WTC11 (cell line): ENCODE results near the gene INKA2. TPM values are rescaled to one million over a fixed set of nuclear protein-coding genes. Genes with fewer than 3 reads are reported as not detected.

Source experiments
- ATAC-seq: fragments of 200-7000 bp; cut with Tn5 transposase; 2 replicates; pipeline ENCODE4 v1.10.0; 2021; ENCODE audit warnings: mild to moderate bottlenecking, moderate library complexity
- CTCF ChIA-PET: fragments of 300-600 bp; sonication (Branson Sonifier 250); formaldehyde crosslinking; loops from one replicate; lab custom pipeline; 2021; ENCODE audit warnings: antibody characterized with exemption; lab: Charles Lee
- POLR2A ChIA-PET: fragments of 350-600 bp; sonication (Branson Sonifier 250); formaldehyde crosslinking; loops from one replicate; lab custom pipeline; 2021; ENCODE audit warnings: antibody characterized with exemption; lab: Charles Lee
- DNase-seq: peaks from one replicate; pipeline ENCODE4 v3.0.0; 2021; ENCODE audit warnings: low spot score
- H3K27ac Mint-ChIP-seq: 2 replicates; pipeline ENCODE4 v1.8.0; 2021; ENCODE audit warnings: mixed read lengths
- H3K27me3 Mint-ChIP-seq: 2 replicates; pipeline ENCODE4 v1.8.0; 2021; ENCODE audit warnings: low read depth, mild to moderate bottlenecking, moderate library complexity, mixed read lengths
- H3K36me3 Mint-ChIP-seq: 2 replicates; pipeline ENCODE4 v1.8.0; 2021; ENCODE audit warnings: mixed read lengths
- H3K4me1 Mint-ChIP-seq: 2 replicates; pipeline ENCODE4 v1.8.0; 2022; ENCODE audit warnings: mixed read lengths
- H3K4me3 Mint-ChIP-seq: 2 replicates; pipeline ENCODE4 v1.8.0; 2021; ENCODE audit warnings: mild to moderate bottlenecking, moderate library complexity, mixed read lengths
- H3K9me3 Mint-ChIP-seq: 2 replicates; pipeline ENCODE4 v1.8.0; 2021; ENCODE audit warnings: mixed read lengths
- AFF4 ChIP-seq: sonication (generic); formaldehyde crosslinking; IDR thresholded peaks from 2 replicates; pipeline ENCODE4 v1.8.1; 2023; ENCODE audit warnings: mild to moderate bottlenecking, missing genetic modification reagents, borderline replicate concordance
- ATF2 ChIP-seq: sonication (generic); formaldehyde crosslinking; IDR thresholded peaks from 2 replicates; pipeline ENCODE4 v1.8.1; 2022; ENCODE audit warnings: low read depth, missing genetic modification reagents, borderline replicate concordance
- ATF3 ChIP-seq: sonication (generic); formaldehyde crosslinking; conservative IDR thresholded peaks from 2 replicates; pipeline ENCODE4 v1.8.1; 2022; ENCODE audit warnings: mild to moderate bottlenecking, missing genetic modification reagents
- ATF6 ChIP-seq: sonication (generic); formaldehyde crosslinking; IDR thresholded peaks from 2 replicates; pipeline ENCODE4 v1.8.1; 2023; ENCODE audit warnings: mild to moderate bottlenecking, missing genetic modification reagents
- CBFB ChIP-seq: sonication (generic); formaldehyde crosslinking; IDR thresholded peaks from 2 replicates; pipeline ENCODE4 v1.8.1; 2022; ENCODE audit warnings: mild to moderate bottlenecking, low read depth, missing genetic modification reagents
- CREM ChIP-seq: sonication (generic); formaldehyde crosslinking; IDR thresholded peaks from 2 replicates; pipeline ENCODE4 v1.8.1; 2022; ENCODE audit warnings: mild to moderate bottlenecking, missing genetic modification reagents, moderate library complexity
- E2F5 ChIP-seq: sonication (generic); formaldehyde crosslinking; IDR thresholded peaks from 2 replicates; pipeline ENCODE4 v1.8.1; 2022; ENCODE audit warnings: mild to moderate bottlenecking, moderate library complexity, missing genetic modification reagents
- ERG ChIP-seq: fragments of 250-450 bp; sonication (Bioruptor Pico); IDR thresholded peaks from 2 replicates; pipeline ENCODE4 v1.8.0; 2021; ENCODE audit warnings: mild to moderate bottlenecking
- FOXJ3 ChIP-seq: sonication (generic); formaldehyde crosslinking; IDR thresholded peaks from 2 replicates; pipeline ENCODE4 v1.9.0; 2021; ENCODE audit warnings: missing genetic modification reagents, mild to moderate bottlenecking, borderline replicate concordance
- GTF2I ChIP-seq: fragments of 250-450 bp; sonication (Bioruptor Pico); conservative IDR thresholded peaks from 2 replicates; pipeline ENCODE4 v1.4.0; 2021; ENCODE audit warnings: mild to moderate bottlenecking
- IRF2 ChIP-seq: sonication (generic); formaldehyde crosslinking; IDR thresholded peaks from 2 replicates; pipeline ENCODE4 v1.8.0; 2022; ENCODE audit warnings: low read depth, missing genetic modification reagents, borderline replicate concordance
- MXD4 ChIP-seq: fragments of 250-450 bp; sonication (Bioruptor Pico); IDR thresholded peaks from 2 replicates; pipeline ENCODE4 v1.8.0; 2021; ENCODE audit warnings: mild to moderate bottlenecking, moderate library complexity, borderline replicate concordance
- NFE2L1 ChIP-seq: sonication (generic); formaldehyde crosslinking; IDR thresholded peaks from 2 replicates; pipeline ENCODE4 v1.8.1; 2023; ENCODE audit warnings: missing genetic modification reagents
- OVOL2 ChIP-seq: fragments of 250-450 bp; sonication (Bioruptor Pico); IDR thresholded peaks from 2 replicates; pipeline ENCODE4 v1.9.0; 2021; ENCODE audit warnings: mild to moderate bottlenecking, borderline replicate concordance
- SP1 ChIP-seq: sonication (generic); formaldehyde crosslinking; conservative IDR thresholded peaks from 2 replicates; pipeline ENCODE4 v1.8.1; 2022; ENCODE audit warnings: missing genetic modification reagents
- TP53 ChIP-seq: sonication (generic); formaldehyde crosslinking; IDR thresholded peaks from 2 replicates; pipeline ENCODE4 v1.8.1; 2023; ENCODE audit warnings: mild to moderate bottlenecking, missing genetic modification reagents
- USF1 ChIP-seq: sonication (generic); formaldehyde crosslinking; IDR thresholded peaks from 2 replicates; pipeline ENCODE4 v1.8.0; 2022; ENCODE audit warnings: mild to moderate bottlenecking, missing genetic modification reagents
- ZBTB21 ChIP-seq: sonication (generic); formaldehyde crosslinking; IDR thresholded peaks from 2 replicates; pipeline ENCODE4 v1.8.1; 2023; ENCODE audit warnings: mild to moderate bottlenecking, missing genetic modification reagents, borderline replicate concordance
- ZNF232 ChIP-seq: sonication (generic); formaldehyde crosslinking; IDR thresholded peaks from 2 replicates; pipeline ENCODE4 v1.8.0; 2022; ENCODE audit warnings: mild to moderate bottlenecking, missing genetic modification reagents
- ZNF263 ChIP-seq: sonication (generic); formaldehyde crosslinking; IDR thresholded peaks from 2 replicates; pipeline ENCODE4 v1.8.1; 2022; ENCODE audit warnings: low read depth, mild to moderate bottlenecking, moderate library complexity, missing genetic modification reagents
- ZNF281 ChIP-seq: sonication (generic); formaldehyde crosslinking; IDR thresholded peaks from 2 replicates; pipeline ENCODE4 v1.8.0; 2023; ENCODE audit warnings: mild to moderate bottlenecking, missing genetic modification reagents
- ZNF416 ChIP-seq: fragments of 250-450 bp; sonication (Bioruptor Pico); IDR thresholded peaks from 2 replicates; pipeline ENCODE4 v1.9.0; 2021; ENCODE audit warnings: mild to moderate bottlenecking, inconsistent platforms
- total RNA-seq: library from RNA; stranded (reverse); gene quantifications from 3 replicates; pipeline ENCODE4 v1.2.3, GENCODE V29; 2021

The INKA2 gene
- total RNA-seq, 1 experiment from 2014 or later, result 20.1 TPM

GRCh38 chr1:111786669-111787207 is 47.5 kb upstream of the INKA2 start:
- POLR2A ChIA-PET, result no interaction called here
- Mint-ChIP-seq H3K36me3 (no peaks in the 10 kb centered on the region), H3K27me3 (no peaks in the 10 kb centered on the region; the same call in 1 of the 2 replicates), H3K4me3 (no peak overlapping the region), H3K9me3 (no peaks in the 10 kb centered on the region), H3K27ac (no peak overlapping the region), H3K4me1 (peaks cover 5% of the 10 kb centered on the region; the same call in 1 of the 2 replicates)
- CTCF ChIA-PET, result no interaction called here
- DNase-seq (no peak), ATAC-seq (no peak)
- TF ChIP-seq AFF4 (CRISPR knock-in tag), result no peak
- TF ChIP-seq ERG, result no peak
- no peak for TF ChIP-seq NFE2L1 (CRISPR knock-in tag)
- no peak for TF ChIP-seq MXD4 (CRISPR knock-in tag)
- no peak for TF ChIP-seq CREM (CRISPR knock-in tag)
- TF ChIP-seq SP1 (CRISPR knock-in tag), result no peak
- no peak for TF ChIP-seq IRF2
- TF ChIP-seq USF1, result no peak
- no peak for TF ChIP-seq ZBTB21 (CRISPR knock-in tag)
- no peak for TF ChIP-seq ATF2 (CRISPR knock-in tag)
- no peak for TF ChIP-seq GTF2I (CRISPR knock-in tag)
- TF ChIP-seq ZNF416 (CRISPR knock-in tag), result no peak
- no peak for TF ChIP-seq ZNF281 (CRISPR knock-in tag)
- no peak for TF ChIP-seq ZNF232 (CRISPR knock-in tag)

- Mint-ChIP-seq H3K9me3 (no peaks in the 10 kb centered on the region), H3K36me3 (no peaks in the 10 kb centered on the region), H3K27ac (no peak overlapping the region), H3K4me3 (no peak overlapping the region), H3K27me3 (no peaks in the 10 kb centered on the region; the same call in 1 of the 2 replicates), H3K4me1 (peaks cover 5% of the 10 kb centered on the region; the same call in 1 of the 2 replicates)
- ATAC-seq, result no peak
- no peak for DNase-seq
- POLR2A ChIA-PET, result no interaction called here
- CTCF ChIA-PET, result interaction anchor here (0.6 kb wide), 2 partner anchors 11 to 599 kb away, joined by 3 read pairs; no protein-coding TSS in a partner anchor
- TF ChIP-seq ZNF263, result no peak
- no peak for TF ChIP-seq CBFB
- TF ChIP-seq ATF6 (CRISPR knock-in tag), result no peak
- no peak for TF ChIP-seq OVOL2 (CRISPR knock-in tag)
- TF ChIP-seq E2F5 (CRISPR knock-in tag), result no peak
- TF ChIP-seq TP53 (CRISPR knock-in tag), result no peak
- no peak for TF ChIP-seq ATF3 (CRISPR knock-in tag)
- no peak for TF ChIP-seq FOXJ3 (CRISPR knock-in tag)
Measured at GRCh38 chr1:111784273-111784901, 45.2 kb upstream of the INKA2 start.
